ENCODE results near the gene AGO4.

GRCh38 chr1:35851132-35851869, 43.5 kb downstream of the AGO4 start:
- TF ChIP-seq NR2F2 (IDR thresholded peaks at IDR 0.05) (no peak), MAX (IDR thresholded peaks at IDR 0.05) (no peak), CTCF (IDR thresholded peaks at IDR 0.05; ENCODE audit: low read depth, low read length, missing input control) (no peak), TAF1 (conservative IDR thresholded peaks at IDR 0.05) (no peak)
